HG03520 (cell line): ENCODE measurements around the gene GLI3.
"Not testable (repeated sequence)": the region's sequence is repeated elsewhere in the genome, so short reads cannot be mapped to it uniquely, and the experiment has no call there.

Experiments
- ATAC-seq: cut with Tn5 transposase; IDR thresholded peaks from one replicate; pipeline ENCODE4 v1.9.1; 2021; ENCODE audit warnings: mild to moderate bottlenecking, moderate library complexity; ENCODE audit not compliant: unreplicated experiment

GLI3 gene

DNA sequence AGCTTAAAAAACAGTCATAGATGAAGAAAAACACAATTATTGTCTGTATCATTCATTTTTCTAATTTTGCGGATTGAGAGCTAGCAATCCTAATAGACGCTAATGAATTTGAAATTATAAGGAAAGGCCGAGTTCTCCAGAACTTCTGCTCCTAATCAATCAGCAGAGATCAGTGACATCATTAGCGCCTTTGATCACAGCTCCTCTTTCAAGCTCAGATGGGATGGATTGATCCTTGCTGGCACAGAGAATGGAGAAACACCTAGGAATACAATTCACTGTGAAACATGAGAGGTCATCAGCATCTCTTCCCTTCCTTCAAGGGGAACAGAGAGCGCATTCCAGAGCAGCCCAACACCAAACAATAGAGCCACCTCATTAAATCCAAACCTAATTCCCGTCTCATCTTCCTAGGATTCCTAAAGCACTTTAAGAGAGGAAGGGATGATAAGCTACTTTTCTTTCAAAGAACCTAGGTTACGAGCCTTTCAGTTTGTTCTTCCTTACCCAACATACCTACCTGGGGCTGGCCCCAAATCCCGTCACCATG is 24.4 kb downstream of the GLI3 start:
- no peak for ATAC-seq

DNA sequence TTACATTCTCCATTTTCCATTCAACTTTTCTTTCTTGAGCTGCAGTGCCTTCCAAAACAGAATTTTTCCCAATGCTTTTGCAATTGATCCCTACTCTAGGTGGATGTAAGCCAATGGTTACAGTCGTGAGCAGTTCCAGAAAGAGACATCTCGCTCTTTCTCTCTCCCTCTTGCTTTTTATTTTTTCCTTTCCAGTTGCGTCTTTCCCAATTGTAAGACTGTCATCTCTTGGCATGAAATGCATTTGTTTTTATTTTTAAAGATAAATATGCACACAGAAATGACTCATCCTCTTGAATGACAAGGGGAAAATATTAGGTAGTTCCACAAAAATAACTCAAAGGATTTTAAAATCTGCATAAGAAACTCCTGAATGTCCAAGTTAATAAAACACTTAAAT is 25.1 kb downstream of the GLI3 start:
- ATAC-seq: no peak

DNA sequence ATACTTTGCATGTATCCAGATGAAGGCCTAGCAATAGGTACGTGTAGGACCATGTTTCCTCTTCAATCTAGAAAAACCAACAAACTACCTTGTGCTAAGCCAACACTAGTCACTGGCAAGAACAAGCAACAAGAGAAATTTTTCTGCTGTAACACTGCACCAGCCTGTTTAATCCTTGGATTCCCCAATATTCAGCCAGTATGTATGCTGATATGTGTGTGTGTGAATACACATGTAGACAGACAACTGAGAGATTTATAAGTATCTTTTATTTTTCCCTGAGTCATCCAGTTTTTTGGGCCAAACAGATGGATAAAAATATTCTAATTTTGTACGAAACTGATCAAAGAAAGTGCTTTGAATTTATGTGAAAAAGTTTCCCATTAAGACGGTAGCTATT is 26.2 kb downstream of the GLI3 start:
- no peak for ATAC-seq

DNA sequence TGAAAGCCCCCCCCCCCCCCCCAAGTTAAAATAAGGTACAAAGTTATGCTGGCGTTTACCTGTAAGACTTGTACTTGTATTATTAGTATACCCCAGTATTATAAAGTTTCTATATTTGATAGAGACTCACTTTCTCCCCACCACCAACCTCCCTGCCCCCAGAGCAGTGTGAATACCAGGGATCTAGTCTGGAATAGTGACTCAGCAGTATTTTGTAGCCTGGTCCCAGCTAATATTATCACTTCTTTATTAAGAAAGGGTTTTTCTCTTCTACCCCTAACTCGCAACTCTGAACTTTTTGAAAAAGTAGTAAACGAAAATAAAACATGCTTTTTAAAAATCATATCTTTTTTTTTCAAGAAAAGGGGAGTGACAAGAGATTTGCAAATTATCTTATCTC is 26.7 kb downstream of the GLI3 start:
- no peak for ATAC-seq

DNA sequence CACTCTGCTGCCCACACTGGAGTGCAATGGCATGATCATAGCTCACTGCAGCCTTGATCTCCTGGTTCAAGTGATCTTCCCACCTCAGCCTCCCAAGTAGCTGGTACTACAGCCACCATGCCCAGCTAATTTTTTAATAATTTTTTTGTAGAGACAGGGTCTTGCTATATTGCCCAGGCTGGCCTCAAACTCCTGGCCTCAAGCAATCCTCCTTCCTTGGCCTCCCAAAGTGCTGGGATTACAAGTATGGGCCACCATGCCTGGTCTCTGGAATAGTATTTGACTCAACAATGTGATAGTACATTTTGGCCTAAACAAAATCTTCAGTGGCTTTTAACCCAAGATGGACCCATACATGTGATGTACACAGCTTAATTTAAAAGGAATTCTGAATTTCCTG is 27.9 kb downstream of the GLI3 start:
- not testable (repeated sequence) for ATAC-seq

DNA sequence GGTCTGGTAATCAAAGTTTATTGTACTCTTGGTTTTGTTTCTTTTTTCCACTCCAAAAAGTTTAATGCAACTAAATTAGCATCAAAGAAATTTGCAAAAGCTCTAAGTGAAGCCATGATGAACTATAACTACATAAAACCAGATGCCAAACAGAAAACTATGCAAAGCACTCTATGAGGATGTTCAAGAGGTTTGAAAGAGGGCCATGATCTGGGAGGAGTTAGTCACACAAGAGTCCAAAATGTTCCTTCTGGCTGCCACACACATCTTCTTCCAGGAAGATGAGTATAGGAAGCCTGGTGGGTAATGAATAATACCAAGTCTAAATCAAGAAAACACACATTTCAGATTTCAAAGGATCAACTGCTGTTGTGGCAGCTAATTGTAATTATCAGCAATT is 28.4 kb downstream of the GLI3 start:
- ATAC-seq: no peak

DNA sequence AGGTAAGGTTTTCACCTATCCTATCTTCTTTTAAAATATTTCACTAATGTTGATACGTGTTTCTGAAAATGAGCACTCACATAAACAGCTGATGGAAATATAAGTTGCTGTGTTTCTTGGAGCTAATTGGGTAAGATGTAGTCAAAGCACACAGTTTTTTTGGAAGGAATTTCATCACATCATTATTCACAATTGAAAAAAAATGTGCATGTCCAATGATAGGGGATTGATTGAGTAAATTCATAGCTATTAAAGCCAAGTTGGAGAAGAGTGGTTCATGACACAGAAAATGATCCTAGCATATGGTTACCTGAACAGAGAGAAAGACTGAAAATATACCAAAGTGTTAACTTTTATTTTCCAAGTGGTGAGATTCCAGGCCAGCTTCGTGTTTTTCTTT is 29.6 kb downstream of the GLI3 start:
- no peak for ATAC-seq

DNA sequence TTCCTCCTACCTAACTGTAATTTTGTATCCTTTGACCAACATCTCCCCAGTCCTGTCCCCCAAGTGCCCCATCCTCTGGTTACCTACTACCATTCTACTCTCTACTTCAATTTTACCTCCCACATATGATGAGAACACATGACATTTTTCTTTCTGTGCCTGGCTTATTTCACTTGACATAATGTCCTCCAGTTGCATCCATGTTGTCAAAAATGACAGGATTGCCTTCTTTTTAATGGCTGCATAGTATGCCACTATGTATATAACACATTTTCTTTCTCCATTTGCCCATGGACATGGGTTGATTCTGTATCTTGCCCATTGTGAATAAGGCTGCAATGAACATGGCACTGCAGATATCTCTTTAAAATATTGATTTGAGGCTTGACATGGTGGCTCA is 33.7 kb downstream of the GLI3 start:
- no peak for ATAC-seq

DNA sequence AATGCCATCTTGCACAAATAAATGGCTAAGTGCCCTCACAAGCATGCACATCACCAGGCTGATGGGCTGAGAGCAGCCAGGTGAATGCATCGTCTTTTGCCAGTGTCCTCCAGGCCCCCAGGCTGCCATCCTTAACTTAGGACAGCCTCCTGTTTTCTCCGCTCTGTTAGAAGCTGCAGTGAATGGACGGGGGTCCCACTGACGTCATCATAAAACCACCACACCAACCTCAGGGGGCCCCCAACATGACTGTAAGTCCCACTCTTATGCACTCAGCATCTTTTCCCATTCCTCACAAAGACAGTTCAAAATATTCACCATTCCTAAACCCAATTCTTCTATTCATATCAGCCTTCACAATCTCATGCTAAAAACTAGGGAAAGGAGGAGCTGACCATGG is 34.4 kb downstream of the GLI3 start:
- no peak for ATAC-seq

DNA sequence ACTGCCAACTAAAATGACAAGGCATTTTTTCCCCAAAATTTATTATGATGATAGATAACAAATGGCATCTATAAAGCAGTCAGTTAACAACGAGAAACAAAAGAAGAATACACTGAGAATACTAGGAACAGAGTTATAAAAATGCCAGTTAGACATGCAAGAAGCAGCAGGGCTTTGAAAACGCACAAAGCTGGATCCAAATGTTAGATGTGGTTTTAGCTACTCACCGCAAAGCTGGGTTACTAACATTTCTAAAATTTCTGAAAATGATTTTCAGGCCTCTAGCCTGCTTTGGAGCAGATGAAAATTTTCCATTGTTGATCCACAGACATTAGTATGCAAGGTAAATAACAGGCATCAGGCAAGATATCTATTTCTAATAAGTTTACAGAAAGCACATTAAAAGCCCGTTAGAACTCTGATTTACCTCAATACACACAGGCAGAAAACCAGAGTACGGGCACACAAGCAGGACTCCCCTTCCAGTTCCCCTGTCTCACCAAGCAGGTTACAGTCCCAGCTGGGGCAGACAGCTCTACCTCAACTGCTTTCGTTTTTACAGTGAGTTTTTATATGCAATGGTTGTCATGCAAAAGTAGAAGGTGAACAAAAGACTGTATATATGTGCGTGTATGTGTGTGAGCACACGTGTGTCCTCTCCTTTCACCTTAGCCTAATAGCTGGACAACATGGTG is 37.9 kb downstream of the GLI3 start:
- no peak for ATAC-seq

DNA sequence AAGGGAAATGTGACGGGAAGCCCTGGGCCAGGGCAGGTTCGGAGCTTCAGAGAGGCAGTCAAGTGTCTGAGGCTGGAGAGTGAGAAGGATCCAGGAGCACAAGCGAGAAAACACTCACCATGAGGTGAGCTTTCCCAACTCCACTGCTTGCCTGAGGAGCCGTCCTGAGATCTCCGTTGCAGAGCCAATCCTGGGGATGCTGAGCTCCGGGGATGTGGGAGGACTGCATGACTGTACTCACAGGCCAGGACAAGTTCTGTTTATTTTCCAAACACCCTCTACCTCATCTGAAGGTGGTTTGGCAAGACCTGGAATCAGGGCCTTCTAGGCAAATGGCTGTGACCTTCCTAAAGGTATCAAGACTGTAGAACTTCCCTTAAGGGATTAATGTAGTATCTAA is 38.7 kb downstream of the GLI3 start:
- ATAC-seq: no peak

DNA sequence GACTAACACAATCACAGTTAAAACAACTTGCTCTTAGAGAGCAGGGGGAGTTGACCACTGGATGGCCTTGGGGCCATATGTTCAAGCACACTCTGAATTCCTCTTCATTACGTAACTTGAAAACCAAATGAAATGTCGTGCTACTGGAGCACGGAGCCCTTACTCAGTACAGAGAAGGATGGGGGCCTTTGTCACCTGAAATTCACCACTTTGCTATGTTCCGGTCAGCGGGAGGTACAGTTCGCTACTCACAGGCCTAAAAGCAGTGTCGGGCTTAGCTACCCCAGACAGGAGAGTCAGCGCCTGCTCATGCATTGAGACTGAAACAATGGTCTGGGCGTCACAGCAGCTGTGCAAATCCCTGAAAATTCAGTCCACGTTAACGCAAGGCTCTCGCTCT is 39.6 kb downstream of the GLI3 start:
- no peak for ATAC-seq

DNA sequence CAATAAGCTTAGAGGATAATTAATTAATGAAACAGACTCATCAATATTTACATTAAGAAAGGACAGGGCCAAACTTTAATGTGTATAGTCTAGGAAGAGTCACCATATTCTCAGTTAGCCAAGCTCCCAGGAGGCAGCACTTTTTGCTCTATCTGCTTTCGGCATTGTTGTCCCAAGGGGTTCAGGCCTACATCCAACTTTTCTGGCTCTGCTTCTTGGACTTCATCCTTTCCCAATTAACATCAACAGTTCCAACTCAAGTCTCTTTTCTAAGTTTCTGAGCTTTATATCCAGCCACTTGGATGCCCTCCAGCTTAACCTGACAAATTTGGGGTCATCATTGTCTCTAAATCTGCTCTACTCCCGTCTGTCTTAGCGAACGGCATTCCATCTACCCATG is 42.8 kb downstream of the GLI3 start:
- no peak for ATAC-seq

DNA sequence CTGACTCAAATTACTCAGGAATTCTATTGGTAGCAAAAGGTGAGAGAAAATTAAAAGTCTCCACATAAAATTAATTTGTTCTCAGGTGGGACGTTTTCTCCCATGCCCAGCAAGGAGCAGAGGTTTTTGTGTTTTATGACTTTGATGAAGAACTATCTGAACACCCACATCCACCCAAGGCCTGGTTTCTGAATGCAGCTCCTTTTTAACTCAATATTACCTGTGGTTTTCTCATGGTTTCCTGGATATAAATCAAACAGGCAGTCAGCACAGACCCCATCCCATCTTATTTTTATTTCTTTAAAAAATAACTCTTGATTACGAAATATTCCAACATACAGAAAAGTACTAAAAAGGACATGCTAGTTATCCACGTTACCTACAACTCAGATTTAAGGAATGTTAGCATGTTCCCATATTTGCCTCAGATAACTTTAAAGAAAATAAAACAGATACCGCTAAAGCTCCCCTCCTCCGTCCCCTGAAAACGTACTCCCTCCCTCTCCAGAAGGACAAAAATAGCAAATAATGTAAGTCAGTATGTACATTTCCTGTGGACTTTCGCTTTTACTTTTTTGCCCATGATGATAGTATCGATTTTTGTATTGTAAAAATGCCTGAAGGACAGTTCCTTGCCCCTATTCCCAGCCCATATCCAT is 43.4 kb downstream of the GLI3 start:
- ATAC-seq: no peak

DNA sequence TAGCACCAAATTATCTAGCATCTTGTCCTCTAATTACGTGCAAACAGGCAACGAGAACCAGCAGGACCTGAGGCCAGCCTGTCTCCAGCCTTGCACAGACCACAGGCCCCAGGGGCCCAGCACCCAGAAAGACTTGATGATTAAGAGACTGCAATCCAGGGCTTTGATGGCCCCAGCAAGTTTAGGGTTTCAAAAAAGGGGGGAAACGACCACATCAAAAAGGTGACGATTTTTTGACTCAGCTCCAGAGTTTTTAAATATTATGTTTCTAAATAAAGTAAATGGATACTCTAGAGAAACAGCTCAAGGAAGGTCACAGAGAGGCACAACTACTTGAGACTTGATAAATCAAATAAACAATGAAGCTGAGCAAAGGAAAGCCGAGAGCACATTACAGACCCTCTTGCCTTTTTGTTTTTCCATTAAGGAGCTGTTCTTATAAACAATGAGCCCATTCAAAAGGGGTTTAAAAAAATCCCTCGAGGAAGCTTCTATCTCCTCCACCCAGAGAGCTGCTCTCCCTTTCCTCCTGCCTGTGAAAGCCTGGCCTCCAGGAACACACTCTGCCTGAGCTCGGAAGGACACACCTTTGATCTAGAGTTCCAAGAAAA is 44.1 kb downstream of the GLI3 start:
- ATAC-seq: no peak

DNA sequence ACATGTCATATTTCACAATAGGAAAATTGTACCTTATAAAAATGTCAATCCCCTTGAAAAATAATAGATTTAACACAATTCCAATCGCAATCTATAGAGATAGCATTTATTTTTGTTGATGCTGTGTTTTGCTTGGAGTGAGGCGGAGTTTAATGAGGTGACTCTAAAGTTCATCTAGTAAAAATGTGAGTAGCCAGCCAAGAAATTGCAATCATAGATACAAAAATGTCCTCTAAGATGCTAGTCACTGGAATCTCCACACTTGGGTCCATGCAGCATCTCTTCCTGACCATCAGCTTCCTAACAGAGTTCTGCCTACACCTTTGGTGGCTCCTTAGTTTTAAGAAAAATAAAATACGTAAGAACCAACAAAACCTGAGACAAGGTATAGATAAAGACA is 44.9 kb downstream of the GLI3 start:
- no peak for ATAC-seq

DNA sequence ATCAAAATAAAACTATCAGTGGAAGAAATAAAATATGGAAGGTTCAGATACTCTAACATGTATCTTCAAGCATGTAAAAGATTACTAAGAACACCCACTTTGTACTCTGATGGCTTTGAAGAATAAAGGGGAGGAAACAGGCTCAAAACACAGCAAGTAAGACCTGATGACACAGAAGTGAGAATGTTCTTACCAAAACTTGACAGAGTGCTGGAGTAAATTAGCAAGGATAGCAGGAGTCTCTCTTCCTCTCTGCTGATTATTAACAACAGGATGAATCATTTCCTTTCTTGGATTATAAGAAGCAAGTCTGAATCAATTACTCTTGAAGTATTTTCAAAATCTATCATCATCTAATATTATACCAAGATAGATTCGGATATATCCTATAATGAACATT is 47.5 kb downstream of the GLI3 start:
- no peak for ATAC-seq

DNA sequence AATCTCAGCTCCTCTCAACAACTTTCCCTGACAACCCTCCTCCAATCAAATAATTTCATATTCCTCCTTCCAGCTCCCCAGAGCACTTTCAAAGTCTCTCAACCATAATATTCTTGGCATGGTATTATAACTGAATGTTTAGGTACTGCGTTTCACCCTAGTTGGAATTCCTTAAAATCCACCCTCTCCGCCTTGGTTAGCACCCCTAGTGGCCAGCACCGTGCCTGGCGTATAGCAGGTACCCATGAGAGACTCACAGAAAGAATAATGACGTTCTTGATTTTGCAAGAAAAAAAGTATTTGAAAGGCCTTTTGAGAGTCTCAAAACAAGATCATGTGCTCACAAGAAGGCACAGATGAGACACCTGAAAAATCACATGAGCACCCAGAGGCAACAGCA is 50.9 kb downstream of the GLI3 start:
- no peak for ATAC-seq

DNA sequence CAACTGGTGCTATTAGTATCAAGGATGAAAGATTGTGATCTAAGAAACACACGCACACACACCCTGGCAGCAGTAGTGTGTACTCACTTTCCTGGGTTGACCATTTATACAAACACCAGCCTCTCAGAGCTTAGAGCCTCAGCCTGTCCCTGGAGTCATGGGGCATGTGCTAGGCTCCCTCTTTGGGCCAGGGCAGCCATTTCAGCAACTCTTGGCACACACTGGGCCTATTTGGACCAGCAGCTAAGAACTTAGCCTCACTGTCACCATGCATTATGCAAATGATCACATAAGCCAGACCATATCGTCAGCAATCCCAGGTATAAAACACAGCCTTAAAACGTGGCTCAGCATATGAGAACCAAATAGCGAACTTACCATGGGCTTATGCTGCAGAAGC is 51.3 kb downstream of the GLI3 start:
- ATAC-seq: no peak

DNA sequence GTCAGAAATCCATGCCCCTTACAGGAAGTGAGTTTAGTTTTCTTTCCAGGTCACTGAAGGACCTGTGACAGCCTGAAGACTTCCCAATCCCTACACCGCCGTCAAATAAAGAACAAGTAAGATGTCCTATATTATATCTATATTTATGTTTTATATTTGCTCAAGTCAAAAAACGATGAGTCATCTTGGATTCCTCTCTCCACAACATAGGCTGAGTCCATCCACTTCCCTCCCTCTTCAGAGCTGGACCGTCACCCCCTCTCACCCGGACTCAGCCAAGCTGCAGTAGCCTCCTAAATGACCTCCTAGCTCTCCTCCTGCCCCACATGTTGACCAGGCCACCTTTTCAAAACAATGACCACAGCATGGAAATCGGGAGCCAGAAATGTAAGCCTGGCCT is 53.5 kb downstream of the GLI3 start:
- ATAC-seq: no peak

DNA sequence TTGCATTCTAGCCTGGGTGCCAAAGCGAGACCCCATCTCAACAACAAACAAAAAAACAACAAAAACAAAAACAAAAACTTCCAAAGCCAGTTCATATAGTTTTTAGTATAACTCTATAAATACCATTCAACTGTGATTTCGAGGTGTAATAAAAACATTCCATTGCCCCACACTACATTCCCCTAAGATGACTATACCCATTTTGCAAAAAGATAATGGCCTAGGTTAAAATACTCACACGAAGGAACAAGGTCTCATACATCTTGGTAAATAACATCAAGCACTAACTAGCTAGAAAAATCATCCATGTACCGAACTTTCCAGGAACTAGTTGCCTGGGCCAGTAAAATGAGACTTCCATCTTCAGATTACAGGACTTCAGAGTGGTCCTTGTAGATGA is 55.4 kb downstream of the GLI3 start:
- no peak for ATAC-seq

DNA sequence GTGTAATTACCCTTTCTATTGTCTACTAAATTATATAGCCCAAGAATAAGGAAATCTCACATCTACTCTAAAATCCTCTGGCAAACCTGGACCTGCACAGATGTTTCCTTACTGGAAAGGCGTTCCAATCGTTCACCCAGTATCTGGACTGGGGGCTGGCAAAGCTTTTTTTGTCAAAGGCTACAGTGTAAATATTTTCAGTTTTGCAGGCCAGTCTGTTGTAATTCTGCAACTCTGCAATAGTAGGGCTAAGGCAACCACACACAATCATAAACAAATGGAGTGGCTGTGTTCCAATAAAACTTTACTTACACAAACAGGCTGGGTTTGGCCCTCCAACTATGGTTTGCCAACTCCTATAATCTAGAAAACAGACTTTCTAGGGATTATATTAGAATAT is 56.2 kb downstream of the GLI3 start:
- ATAC-seq: no peak
